NCI-H2227 (cell line): ENCODE measurements around the gene CAMSAP1.

ENCODE experiments used
- DNase-seq: peaks from one replicate; lab custom pipeline; 2025; ENCODE audit not compliant: unreplicated experiment; lab: John Stamatoyannopoulos, UW

Gene CAMSAP1

DNA sequence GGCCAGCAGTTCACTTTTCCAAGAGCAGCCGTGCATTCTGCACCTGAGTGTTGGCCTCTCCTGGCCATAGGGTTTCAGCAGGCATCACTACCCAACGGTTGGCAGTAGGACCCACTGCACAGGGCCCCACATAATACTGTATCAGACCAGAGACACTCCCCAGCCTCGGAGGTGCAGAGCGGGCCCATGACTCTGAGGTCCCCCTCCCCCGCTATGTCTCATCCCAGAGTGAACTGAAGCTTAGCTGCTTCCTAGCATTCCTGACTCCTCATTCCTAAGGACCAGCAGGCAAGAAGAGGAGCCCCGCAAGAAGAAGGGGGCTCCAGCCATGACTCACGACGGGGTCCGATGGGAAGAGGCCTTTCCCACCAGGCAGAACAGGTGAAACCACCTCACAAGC is 67.2 kb downstream of the CAMSAP1 start:
- DNase-seq, result no peak

DNA sequence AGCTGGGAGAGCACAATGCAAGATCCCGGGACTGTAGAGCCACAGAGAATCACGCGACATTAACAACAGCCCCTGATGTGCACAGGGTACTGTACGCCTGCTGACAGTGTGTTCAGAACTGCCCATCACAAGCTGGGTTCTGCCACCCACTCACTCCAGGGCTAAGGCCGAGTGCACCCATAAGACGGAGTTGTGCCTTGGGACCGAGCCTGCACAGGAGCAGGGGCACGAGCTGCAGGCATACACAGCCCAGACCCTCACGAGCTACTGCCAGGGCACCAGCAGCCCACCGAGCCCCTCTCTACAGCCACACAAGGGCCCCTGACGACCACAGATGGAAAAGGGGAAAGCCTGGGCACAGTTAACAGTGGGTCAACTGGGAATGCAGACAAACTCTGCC is 67.8 kb downstream of the CAMSAP1 start:
- DNase-seq, result no peak

DNA sequence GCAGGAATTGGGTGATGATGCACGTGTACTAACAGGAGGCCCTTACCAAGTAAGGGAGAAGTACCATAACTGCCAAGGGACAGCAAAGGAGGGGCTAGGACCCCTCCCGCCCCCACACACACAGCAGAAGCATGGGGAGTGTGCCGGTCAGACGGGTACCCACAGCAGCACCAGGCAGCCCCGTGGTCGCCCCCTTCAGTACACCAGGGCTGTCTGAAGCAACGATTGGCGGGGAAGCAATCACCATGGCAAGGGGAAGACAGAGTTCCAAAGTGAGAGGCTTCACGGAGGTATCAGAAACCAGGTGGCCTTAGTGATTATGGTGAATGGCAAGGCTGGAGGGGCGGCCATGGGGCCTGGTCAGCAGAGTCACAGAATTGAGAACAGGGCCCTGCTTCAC is 72.2 kb downstream of the CAMSAP1 start:
- DNase-seq, result no peak

DNA sequence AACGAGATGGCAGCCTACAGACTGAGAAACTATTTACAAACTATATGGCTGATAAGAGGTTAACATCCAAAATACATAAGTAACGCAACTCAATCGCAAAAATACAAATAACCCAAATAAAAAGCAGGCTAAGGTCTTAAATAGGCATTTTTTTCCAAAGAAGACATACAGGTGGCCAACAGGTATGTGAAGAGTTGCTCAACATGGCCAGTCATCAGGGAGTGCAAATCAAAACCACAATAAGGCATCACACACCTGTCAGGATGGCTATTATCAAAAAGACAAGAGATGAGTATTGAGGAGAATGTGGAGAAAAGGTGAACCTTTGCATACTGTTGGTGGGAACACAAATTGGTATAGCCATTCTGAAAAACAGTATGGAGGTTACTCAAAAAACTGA is 73.5 kb downstream of the CAMSAP1 start:
- DNase-seq, result no peak

DNA sequence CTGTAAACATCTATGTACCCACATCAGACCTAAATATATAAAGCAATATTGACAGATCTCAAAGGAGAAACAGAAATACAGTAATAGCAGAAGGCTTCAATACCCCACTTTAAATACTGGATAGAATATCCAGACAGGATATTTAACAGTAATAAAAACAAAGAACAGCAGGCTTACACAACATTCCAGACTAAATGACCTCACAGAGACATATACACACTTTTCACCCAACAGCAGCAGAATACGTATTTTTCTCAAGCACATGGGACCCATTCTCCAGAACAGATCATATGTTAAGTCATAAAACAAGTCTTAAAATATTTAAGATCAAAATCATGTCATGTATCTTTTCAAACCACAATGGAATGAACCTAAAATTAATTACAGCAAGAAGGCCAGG is 76.8 kb downstream of the CAMSAP1 start:
- no peak for DNase-seq

DNA sequence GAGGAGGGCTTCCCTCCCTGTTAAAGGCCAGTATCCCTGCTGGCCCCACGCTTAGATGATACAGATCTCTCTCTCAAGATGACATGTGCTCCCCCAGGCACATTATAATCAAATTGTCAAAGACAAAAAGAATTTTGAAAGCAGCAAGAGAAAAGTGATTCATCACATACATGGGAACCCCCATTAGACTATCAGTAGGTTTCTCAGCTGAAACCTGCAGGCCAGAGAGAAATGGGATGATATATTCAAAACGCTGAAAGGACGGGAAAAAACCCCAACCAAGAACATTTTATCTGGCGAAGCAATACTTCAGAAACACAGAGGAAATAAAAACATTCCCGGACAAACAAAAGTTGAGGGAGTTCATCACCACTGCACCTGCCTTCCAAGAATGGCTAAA is 78.7 kb downstream of the CAMSAP1 start:
- no peak for DNase-seq

DNA sequence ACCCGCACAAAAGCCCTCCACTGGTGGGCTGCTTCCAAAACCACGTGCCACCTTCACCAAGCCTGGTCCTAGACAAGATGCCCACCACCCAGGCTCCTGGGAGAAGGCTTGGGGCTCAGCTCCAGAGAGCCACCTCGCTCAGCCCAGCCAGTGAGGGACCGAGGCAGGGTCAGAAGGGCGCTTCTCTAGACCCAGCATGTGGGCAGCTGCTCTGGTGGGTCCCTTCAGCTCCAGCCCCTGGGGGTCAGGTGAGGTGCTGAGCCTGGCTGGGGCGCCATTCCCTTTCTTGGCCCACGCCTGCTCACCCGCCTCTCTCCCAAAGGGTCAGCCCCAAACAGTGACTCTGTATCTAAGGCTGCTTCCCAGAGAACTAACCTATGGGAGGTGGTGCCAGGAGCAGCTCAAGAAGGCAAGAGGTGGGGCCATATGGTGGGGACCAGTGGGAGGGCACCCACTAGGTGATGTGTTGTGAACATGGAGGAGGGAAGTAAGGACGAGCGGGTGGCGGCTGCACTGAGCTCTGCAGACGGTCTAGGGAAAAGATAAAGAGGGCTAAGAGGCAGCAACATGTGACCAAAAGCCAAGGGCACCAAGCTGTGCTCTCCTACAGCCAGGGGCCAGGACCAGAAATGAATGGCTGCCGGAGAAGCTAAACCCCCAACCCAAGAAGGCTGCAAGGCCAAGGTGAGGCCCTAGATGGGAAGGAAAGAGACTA is 79.3 kb downstream of the CAMSAP1 start:
- DNase-seq, result no peak

DNA sequence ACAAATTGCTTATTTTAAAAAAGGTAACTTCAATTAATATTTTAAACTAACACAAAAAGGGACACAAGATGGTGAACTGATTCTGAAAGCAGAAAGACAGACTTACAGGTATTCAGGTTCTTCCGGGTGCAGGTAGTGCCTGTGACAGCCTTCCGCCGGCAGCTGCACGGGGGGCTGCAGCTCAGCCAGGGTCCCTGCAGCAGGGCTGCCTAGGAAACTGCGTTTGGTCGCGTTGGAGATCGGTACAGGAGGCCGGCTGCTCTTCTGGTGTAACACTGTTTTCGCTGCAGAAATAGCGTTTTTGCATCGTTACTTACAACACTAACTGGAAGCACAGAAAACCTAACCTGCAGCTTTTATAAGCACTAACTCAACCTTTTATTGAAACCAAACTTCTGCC is 80.0 kb downstream of the CAMSAP1 start:
- DNase-seq, result no peak

DNA sequence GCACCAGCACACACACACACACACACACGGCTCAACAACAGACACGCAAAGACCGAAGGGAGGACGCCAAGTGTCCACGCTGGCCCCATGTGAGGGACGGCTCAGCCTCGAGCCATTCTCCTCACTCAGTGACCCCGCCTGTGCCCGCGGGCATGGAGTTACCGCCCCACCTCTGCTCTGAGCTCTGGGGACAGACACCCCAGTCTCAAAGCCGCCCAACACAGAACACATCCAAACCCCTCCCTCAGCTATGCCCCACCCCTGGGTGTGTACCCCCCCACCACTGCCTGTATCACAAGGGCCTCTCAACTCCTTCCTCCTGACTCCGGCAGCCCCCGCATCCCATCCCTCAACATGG is 81.2 kb downstream of the CAMSAP1 start:
- no peak for DNase-seq

DNA sequence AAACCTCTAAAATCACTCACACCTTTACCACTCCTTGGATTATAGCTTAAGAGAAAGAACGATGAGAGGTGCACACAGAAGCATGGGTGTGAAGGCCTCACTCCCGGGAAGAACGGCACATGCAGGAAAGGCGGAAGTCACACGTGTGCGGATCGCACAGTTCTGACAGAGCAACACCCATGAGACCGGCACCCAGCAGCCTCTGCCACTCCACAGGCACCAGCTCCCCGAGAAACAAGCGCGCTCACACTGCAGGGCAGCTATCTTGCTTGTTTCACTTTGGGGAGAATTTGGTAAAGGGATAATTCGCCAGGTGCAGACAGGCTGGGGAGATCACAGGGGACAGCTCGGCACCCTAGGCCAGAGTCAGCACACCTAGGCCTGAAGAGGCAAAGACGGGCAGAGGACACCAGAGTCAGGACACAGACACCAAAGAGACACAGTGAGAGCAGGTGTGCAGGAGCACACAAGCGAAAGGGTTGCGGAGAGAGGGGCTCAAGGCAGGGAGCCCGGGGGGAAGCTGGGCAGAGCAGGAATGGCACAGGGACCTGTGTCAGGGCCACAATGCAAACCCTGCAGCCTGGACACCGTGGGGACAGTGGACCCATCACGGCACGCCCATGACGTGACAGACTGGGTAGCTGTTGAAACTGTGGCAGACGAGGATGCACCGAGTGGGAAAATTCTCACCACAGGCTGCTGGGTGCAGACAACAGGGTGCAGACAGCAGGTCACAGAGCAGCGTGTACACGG is 81.7 kb downstream of the CAMSAP1 start:
- no peak for DNase-seq

DNA sequence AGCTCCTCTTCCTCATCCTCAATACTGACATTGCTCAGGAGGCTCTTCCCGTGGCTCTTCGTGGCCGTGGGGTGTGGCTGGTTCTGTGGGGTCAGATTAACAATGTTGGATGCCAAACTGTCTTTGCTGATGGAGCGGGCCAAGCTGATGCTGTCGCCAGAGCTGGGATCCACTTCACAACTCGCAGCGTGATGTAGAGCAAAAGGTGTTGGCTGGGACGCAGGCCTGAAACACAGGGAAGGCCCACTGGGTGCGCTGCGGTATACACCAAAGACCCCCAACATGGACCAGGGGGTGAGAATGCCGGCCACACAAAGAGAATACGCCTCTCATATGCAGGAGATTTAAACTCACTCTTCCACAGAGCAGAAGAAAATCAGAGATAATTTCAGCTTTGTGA is 84.3 kb downstream of the CAMSAP1 start:
- no peak for DNase-seq

DNA sequence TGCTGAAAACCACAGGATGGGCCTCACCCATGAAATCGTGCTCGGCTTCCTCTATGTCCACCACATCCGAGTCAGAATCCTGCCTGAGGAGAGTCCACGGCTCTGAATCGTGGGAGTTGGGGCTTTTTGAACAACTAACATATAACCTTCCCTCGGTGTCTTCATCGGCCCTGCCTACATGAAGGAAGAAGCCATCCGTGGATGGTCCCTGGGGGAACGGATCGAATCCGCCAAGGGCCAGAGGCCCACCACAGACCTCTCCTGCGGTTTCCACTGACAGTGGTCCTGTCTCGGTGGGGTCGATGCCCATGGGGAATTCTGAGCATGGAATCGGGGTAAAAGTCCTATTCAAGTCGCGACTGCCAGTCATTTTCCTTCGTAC is 85.0 kb downstream of the CAMSAP1 start:
- DNase-seq, result no peak

DNA sequence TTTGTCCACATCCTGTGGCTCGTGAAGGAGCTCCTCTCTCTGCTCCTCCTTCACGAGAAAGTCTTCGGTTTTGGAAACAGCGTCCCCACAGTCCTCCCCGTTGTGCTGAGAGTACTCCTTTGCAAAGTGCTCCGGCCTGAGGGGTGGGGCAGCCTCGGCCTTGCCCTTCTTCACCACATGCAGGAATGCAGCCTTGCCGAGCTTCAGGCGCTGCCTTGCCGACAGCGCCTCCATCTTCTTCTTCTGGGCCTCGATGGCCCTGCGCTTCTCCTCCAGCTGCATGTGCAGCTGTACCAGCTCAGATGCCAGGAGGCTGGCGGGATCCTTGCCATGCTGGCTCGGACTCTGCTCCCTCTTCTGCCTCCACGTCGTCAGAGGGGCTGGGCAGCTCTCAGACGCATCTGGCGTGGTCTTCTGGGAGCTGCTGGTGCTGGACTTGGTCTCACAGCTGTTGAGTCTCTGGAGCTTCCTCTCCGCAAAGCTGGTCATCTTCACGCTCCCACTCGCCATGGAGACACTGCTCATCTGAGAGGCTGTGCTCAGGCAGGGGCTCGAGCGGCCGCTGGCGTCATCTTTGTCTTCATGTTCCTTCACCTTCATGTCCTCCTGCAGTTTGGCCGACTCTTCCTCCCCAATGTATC is 85.5 kb downstream of the CAMSAP1 start:
- DNase-seq, result no peak

DNA sequence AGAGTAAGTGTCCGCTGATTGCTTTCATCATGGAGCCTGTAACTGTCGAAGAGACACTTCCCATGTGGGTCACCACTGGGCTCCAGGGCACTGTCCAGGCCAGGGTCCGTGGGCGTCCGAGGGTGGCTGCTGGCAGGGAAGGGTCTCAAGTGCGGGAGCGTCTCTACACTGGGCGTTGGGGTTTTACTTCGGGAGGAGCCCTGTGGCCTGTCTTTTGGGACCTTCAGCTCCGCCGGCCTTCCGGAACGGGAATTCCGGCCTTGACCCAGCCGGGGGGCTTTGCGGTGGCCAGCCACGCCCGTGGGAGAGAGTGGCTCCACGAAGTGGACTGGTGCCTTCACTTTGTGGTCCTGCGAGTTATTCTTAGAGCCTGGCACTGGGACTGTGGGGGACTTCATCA is 86.2 kb downstream of the CAMSAP1 start:
- DNase-seq, result no peak

DNA sequence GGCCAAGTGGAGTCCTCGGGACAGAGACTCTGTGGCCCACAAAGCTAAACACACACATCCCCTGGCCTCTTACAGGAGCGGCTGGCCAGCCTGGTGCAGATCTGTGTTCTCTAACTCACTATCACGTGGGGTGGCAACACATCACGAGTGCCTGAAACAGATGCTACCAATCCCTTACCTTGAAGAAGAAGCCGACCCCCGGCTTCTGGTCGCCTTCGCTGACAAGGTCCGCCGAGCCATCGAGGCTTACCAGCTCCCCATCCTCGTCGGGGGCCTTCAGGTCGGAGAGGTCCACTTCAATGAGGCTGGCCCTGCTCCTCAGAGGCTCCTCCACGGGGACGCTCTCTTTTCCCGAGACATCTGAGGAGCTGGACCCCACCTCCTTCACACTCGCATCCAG is 86.7 kb downstream of the CAMSAP1 start:
- no peak for DNase-seq

DNA sequence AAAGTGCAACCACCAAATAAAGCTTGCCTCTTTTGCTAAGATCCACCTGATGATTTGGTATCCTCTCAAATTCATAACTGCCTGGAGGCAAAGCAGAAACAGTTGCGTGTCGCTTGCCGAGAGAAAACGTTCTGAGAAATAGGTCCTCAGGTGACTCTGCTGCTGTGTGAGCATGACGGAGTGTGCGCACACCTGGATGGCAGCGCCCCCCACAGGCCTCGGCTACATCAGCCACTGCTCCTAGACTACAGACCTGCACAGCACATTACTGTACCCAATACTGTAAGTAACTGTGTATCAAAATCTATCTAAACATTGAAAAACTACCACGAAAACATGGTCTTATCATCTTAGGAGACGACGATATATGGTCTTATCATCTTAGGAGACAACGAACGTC is 87.4 kb downstream of the CAMSAP1 start:
- DNase-seq, result no peak

DNA sequence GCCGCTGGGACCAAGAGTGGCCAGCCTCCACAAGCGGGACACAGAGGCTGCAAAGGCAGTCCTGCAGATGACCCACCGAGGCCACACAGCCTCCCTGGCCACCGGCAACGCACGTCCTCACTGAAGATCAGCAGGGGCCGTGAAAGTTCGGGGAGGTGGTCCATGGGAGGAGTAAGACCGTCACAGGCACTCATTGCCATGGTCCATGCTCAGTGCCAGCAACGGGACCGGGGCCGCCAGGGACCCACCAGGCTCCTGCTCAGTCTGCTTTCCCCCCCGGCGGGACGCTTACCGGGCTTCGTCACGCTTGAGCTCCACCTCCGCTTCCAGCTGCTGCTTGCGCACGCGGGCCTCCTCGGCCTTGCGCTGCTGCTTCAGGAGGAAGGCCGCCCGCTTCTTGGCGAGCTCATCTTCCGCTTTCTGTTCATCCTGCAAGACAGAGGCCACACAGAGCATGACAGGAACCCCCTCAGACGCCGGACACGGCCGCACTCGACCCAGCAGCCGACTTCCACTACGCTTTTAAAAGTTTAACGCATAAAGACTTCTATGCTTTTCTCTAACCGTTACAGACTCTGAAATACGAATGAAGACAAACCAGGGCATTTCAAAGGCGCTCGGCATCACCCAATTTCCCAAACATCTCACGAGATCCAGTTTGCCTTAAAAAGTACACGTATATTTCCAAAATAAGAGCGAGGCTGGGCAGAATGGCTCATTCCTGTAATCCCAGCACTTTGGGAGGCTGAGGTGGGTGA is 88.4 kb downstream of the CAMSAP1 start:
- no peak for DNase-seq

DNA sequence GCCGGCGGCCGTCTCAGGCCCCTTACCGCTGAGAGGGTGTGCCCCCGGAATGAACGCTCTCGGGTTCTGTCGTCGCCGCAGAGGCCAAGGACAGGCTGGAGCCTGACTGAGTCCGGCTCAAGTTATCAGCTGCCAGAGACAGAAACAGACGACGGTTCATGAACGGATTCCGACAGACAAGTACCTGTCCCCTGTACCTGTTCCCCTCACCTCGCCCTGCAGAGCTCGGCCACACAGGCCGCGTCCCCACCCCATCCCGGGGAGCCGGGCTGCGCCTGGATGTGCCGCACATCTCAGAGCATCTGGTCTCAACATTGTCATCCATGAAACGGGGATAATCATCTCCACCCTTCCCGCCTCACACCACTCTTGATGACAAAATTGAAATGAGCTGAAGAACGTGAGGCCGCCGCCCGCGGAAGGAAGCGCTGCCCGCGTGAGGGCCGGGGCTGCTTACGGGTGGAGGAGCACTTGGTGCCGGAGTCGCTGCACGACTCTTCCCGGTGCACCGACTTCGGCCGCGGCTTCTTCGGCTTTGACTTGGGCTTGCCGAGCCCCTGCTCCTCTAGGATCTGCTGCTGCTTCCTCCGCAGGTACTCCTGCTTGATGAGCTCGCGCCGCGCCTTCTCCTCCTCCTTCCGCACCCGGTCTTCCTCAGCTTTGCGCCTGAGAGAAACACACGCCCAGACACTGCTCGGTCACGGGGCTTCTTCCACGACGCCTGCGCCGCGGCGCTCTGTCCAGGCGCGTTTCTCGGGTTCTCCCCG is 89.2 kb downstream of the CAMSAP1 start:
- DNase-seq, result no peak

DNA sequence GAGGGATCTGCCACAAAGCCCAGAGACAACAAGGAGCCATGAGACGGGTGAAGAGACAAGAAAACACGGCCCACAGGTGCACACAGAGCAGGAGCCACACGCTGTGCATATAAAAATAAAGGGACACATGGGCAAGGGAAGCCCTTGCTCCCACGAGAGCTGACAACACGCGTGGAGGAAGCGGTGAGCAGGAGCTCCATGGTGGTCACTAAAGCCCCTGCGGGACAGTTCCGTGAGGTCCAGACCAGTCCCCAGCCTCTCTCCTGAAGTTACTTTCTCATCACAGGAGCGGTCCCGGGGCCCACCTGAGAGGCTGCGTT is 90.7 kb downstream of the CAMSAP1 start:
- DNase-seq, result no peak

DNA sequence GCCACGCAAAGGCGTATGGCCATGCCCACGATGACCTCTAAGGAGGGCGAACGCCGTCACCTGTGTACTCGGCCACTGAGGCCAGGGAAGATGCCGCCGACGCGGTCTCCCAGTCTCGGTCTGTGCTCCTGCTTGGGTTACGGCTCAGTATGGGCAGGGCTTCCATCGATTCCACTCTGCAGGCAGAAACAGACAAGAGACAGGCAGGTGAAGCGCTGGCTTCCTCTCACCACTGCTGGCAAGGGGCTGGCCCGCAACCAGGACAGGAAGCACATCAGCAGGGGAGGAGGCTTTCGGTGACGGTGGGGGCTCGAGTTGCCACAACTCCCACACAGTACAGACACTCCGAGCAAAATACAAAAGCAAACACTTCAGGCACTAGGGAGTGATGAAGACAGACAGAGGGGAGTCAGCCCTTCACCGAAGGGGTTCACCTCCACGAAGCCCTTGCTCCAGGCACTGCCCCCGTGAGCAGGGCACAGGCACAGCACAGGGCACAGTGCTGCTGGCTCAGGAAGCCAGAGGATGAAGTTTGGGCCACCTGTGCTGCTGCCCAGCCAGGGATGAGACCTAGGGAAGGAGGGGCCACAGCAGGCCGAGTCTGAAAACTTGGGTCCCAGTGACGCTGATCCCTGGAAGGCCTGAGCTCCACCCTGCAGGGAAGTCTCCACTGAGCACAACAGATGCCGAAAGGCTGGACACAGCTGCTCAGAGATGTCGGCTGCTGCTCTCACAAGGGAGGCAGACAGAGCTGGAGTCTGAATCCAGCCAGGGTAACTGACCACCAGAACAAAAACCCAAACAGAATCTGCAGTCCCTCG is 91.3 kb downstream of the CAMSAP1 start:
- DNase-seq, result no peak
